VCaP (cell line): ENCODE measurements around the gene IFNAR1.

Experiments used
- H3K27ac ChIP-seq: fragments of 450-650 bp; 2 replicates; pipeline ENCODE4 v1.5.1; 2017
- CTCF ChIP-seq: fragments of 450-650 bp; conservative IDR thresholded peaks from 2 replicates; pipeline ENCODE4 v1.5.1; 2017; ENCODE audit warnings: mild to moderate bottlenecking, moderate library complexity

The IFNAR1 gene

GRCh38 chr21:33369586-33369985 is 44.8 kb downstream of the IFNAR1 start:
- H3K27ac ChIP-seq = no peak overlapping the region
- TF ChIP-seq CTCF = no peak

GRCh38 chr21:33370305-33370704 is 45.5 kb downstream of the IFNAR1 start:
- H3K27ac ChIP-seq = no peak overlapping the region

GRCh38 chr21:33371366-33371765 is 46.6 kb downstream of the IFNAR1 start:
- no peak overlapping the region; the same call in 1 of the 2 replicates for H3K27ac ChIP-seq
- TF ChIP-seq CTCF = no peak

More at GRCh38 chr21:33370305-33370704, 45.5 kb downstream of the IFNAR1 start:
- TF ChIP-seq CTCF = no peak

GRCh38 chr21:33372582-33372981 is 47.8 kb downstream of the IFNAR1 start:
- no peak for TF ChIP-seq CTCF
- H3K27ac ChIP-seq = peak overlapping the region; percentile 93

GRCh38 chr21:33373451-33373850 is 48.7 kb downstream of the IFNAR1 start:
- H3K27ac ChIP-seq = peak overlapping the region; percentile 93
- TF ChIP-seq CTCF = no peak

- H3K27ac ChIP-seq = peak overlapping the region; percentile 93
- no peak for TF ChIP-seq CTCF
Observed at GRCh38 chr21:33374080-33374449, 49.3 kb downstream of the IFNAR1 start.

GRCh38 chr21:33374450-33375096 is 49.8 kb downstream of the IFNAR1 start:
- peak overlapping the region; percentile 93 for H3K27ac ChIP-seq
- peak; percentile 92 for TF ChIP-seq CTCF
